Sciatic nerve (tissue), 2 donors: ENCODE measurements around the gene PTPN4. TPM values are rescaled to one million over a fixed set of nuclear protein-coding genes. Genes with fewer than 3 reads are reported as not detected.

Experiments
- ATAC-seq: fragments of 200-7000 bp; cut with Tn5 transposase; one replicate; pipeline ENCODE4 v1.9.1; 2020; ENCODE audit warnings: mild to moderate bottlenecking, moderate library complexity
- DNase-seq: peaks from one replicate; pipeline ENCODE4 v3.0.0-alpha.2; 2020; ENCODE audit warnings: low spot score
- intact Hi-C: fragments of 100-400 bp; cut with DNase I; formaldehyde crosslinking; loops from one replicate; pipeline ENCODE4 v1.14.2; 2022
- total RNA-seq: library from RNA; stranded (reverse); fragmentation: NEBNext Ultra II Directional; extraction: Animal tissue kit (Norgen Biotek cat#: 25700); gene quantifications from one replicate; pipeline ENCODE4 v1.2.1, GENCODE V29; 2021
- donor health status: DM: no; HTN: no; CAD: no.
- donor health status: DM: no; HTN: no; CAD: no.

PTPN4 gene
- total RNA-seq, 1 donor from 2014 or later = 37.7 TPM

DNA sequence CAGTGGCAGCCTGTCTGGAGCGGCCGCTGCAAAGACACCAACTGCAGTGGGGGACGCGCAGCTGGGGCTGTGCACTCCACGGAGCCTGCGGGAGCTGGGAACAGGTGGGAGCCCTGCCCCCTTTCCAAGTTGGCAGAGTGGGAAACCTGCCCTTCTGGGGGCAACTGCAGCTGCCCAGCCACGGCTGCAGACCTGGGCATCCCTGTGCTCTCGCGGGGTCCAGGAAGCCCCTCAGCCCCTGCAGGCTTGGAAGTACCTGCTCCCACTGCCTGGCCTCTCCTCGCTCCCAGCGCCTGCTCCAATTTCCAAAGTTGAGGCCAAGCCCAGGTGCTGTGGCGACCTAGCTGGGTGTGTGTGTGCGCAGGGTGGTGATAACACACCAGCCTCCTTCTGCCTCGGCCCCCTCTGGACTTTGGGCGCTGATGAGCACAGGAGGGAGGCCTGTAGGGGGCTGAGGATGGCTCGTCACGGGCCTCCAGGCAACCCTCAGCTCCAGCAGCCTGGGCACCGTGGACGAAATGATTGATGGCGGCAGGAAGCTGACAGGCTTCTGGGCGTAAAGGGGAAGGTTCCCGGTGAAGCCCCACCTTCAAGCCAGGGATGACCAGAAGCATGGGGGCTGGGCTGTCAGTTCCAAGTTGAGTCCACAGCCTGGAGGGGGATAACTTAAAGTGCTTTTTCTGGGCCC is 76.9 kb downstream of the PTPN4 start:
- no peak for ATAC-seq
- intact Hi-C loops = no loop called here
- no peak for DNase-seq

DNA sequence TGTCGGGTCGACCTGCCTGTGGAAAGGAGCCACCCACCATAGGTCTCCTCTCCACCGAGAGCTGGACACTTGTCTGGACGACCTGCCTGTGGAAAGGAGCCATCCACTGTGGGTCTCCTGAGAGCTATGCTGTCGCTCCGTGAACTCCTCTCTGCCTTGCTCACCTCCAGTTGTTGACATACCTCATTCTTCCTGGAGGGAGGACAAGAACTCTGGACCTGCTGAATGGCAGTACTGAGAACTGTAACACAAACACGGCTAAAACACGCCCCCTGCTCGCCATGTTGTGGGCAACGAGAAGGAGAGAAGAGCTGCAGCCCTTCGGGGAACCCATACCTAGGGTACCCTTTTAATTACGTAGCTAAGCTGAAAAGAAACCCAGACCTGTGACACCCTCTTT is 77.6 kb downstream of the PTPN4 start:
- intact Hi-C loops = no loop called here
- no peak for ATAC-seq
- no peak for DNase-seq

- intact Hi-C loops = no loop called here
- ATAC-seq (no peak), DNase-seq (no peak)
These were observed 78.0 kb downstream of the PTPN4 start for GRCh38 chr2:119837759-119838158.

GRCh38 chr2:119838179-119838578 is 78.5 kb downstream of the PTPN4 start:
- no peak for ATAC-seq
- no peak for DNase-seq
- intact Hi-C loops = no loop called here

DNA sequence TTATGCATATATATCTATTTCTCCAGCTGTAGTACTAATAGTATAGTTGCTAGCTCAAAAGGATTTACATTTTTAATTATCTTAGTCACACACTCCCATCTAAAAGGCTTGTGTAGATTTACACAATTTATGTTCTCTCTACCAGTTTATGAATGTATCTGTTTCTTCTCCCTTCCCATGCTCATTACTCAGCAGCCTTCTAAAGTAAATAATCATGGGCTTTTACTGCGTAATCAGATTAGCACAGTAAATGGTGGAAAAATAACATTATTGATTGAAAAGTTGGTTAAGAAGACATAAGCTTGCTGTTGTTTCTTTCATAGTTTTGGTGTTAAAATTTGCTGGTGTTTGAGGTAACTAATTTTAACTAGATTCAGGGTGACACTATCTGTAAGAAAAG is 81.8 kb downstream of the PTPN4 start:
- intact Hi-C loops = no loop called here
- no peak for DNase-seq
- ATAC-seq = no peak

GRCh38 chr2:119846021-119846420 is 86.3 kb downstream of the PTPN4 start:
- intact Hi-C loops = no loop called here
- DNase-seq (no peak), ATAC-seq (no peak)

DNA sequence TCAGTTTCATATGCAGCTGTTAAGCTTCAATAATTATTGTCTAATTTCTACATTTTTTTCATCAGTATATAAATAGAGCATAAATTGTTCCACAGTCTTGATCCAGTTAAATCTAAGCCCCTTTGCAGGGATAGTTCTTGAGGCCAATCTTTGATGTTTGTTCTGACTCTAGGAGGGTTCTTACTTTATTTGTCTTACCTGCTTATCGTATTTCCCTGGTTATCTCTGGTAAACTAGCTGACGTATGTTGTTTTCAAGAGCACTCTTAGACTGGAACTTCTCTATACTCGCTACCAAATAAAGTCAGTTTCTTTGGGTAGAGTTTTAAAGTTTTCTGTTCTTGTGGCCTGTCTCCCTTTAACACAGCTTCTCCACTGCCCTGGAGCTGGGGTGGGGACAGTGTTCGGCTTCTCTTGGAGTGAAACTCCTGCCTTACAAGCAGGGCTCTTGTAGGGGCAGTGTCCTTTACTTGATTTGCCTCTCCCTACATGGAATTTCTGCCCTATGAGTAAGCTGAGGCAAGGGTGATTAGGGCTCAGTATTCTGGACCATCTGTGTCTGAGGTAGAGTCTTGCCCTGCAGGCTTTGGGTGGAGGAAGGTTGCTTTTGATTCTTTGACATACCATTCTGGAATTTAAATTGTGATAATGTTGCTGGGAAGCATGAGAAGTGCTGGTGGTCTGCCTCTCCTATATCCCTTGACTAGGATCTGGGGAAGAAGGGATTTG is 90.3 kb downstream of the PTPN4 start:
- no peak for ATAC-seq
- intact Hi-C loops = no loop called here
- DNase-seq = no peak

DNA sequence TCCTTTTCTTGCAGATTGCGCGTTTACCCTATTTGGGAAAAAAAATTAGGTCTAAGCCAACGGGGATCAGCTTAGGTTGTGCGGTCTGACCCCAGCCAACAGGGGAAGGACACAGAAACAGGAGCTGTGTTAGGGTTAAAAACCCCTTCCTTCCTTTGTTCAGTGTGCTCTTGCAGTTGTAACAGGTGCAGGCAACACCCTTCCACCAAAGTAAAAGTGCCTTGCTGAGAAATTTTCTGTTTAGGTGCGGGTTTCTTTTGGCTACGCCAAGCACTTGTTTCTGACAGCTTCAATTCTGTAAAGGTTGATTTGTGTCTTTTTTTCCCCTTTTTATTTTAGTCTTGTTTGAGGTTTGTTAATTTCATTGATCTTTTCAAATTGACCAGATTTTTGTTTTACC is 92.5 kb downstream of the PTPN4 start:
- DNase-seq = no peak
- ATAC-seq = no peak
- intact Hi-C loops = no loop called here

GRCh38 chr2:119853777-119854399 is 94.2 kb downstream of the PTPN4 start:
- no peak for DNase-seq
- intact Hi-C loops = no loop called here

GRCh38 chr2:119856469-119856901 is 96.8 kb downstream of the PTPN4 start:
- ATAC-seq = no peak
- no peak for DNase-seq
- intact Hi-C loops = no loop called here

More at GRCh38 chr2:119853777-119854399, 94.2 kb downstream of the PTPN4 start:
- no peak for ATAC-seq

DNA sequence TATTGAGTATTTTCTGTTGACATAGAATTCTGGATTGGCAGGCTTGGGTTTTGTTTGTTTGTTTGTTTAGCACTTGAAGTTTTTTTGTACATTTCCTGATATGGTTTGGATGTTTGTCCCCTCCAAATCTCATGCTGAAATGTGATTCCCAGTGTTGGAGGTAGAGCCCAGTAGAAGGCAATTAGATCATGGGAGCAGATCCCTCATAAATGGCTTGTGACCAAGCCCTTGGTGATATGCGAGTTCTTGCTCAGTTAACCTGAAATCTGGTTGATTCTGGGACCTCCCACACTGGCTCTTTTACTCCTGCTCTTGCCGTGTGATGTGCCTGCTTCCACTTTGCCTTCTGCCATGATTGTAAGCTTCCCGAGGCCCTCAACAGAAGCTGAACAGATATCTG is 98.0 kb downstream of the PTPN4 start:
- intact Hi-C loops = no loop called here
- DNase-seq (no peak), ATAC-seq (no peak)

- intact Hi-C loops = no loop called here
- DNase-seq (no peak), ATAC-seq (no peak)
These were observed 99.8 kb downstream of the PTPN4 start for GRCh38 chr2:119859528-119859927.

- DNase-seq = no peak
- ATAC-seq = no peak
- intact Hi-C loops = no loop called here
These were observed 101.2 kb downstream of the PTPN4 start for GRCh38 chr2:119860924-119861323.

GRCh38 chr2:119862127-119862889 is 102.6 kb downstream of the PTPN4 start:
- intact Hi-C loops = no loop called here
- ATAC-seq = no peak
- no peak for DNase-seq

GRCh38 chr2:119864318-119864717 is 104.6 kb downstream of the PTPN4 start:
- DNase-seq = no peak
- intact Hi-C loops = no loop called here
- no peak for ATAC-seq

- DNase-seq (no peak), ATAC-seq (no peak)
- intact Hi-C loops = no loop called here
These were observed 112.0 kb downstream of the PTPN4 start for GRCh38 chr2:119871725-119872124.

- no peak for ATAC-seq
- intact Hi-C loops = no loop called here
- DNase-seq = no peak
These were observed 113.9 kb downstream of the PTPN4 start for GRCh38 chr2:119873350-119874315.

- ATAC-seq = no peak
- intact Hi-C loops = no loop called here
- DNase-seq = no peak
These were observed 119.8 kb downstream of the PTPN4 start for GRCh38 chr2:119879502-119879901.
